ES-I3 (cell line): ENCODE measurements around the gene GRK5.

Source experiments
- H3K36me3 ChIP-seq: 2 replicates; pipeline ENCODE4 v1.6.1; 2013; ENCODE audit warnings: mild to moderate bottlenecking, low read length, control low read depth, moderate library complexity; ENCODE audit not compliant: insufficient read depth
- H3K4me1 ChIP-seq: 2 replicates; pipeline ENCODE4 v1.6.1; 2013; ENCODE audit warnings: mild to moderate bottlenecking, control low read depth, low read length; ENCODE audit not compliant: insufficient read depth
- H3K9ac ChIP-seq: 2 replicates; pipeline ENCODE4 v1.6.1; 2013; ENCODE audit warnings: low read depth, mild to moderate bottlenecking, low read length, moderate library complexity
- H3K9me3 ChIP-seq: 2 replicates; pipeline ENCODE4 v1.6.1; 2013; ENCODE audit warnings: mild to moderate bottlenecking, low read length, moderate library complexity; ENCODE audit not compliant: control insufficient read depth, insufficient read depth

Gene GRK5

GRCh38 chr10:119335671-119336353 is 128.4 kb downstream of the GRK5 start:
- H3K36me3 ChIP-seq, result no peaks in the 10 kb centered on the region
- H3K9ac ChIP-seq, result no peak overlapping the region
- peaks cover 3% of the 10 kb centered on the region; the same call in 1 of the 2 replicates for H3K4me1 ChIP-seq
- no peaks in the 10 kb centered on the region for H3K9me3 ChIP-seq

- peaks cover 3% of the 10 kb centered on the region; the same call in 1 of the 2 replicates for H3K4me1 ChIP-seq
- no peaks in the 10 kb centered on the region for H3K9me3 ChIP-seq
- H3K9ac ChIP-seq, result no peak overlapping the region
- no peaks in the 10 kb centered on the region for H3K36me3 ChIP-seq
Observed at GRCh38 chr10:119336599-119336998, 129.2 kb downstream of the GRK5 start.

GRCh38 chr10:119337223-119337622 is 129.9 kb downstream of the GRK5 start:
- Histone ChIP-seq H3K9ac (no peak overlapping the region), H3K4me1 (peaks cover 3% of the 10 kb centered on the region; the same call in 1 of the 2 replicates), H3K36me3 (no peaks in the 10 kb centered on the region), H3K9me3 (no peaks in the 10 kb centered on the region)

GRCh38 chr10:119337796-119338432 is 130.5 kb downstream of the GRK5 start:
- H3K9ac ChIP-seq, result no peak overlapping the region
- no peaks in the 10 kb centered on the region for H3K36me3 ChIP-seq
- no peaks in the 10 kb centered on the region for H3K9me3 ChIP-seq
- H3K4me1 ChIP-seq, result peaks cover 3% of the 10 kb centered on the region; the same call in 1 of the 2 replicates

GRCh38 chr10:119339109-119339508 is 131.7 kb downstream of the GRK5 start:
- no peaks in the 10 kb centered on the region for H3K36me3 ChIP-seq
- H3K4me1 ChIP-seq, result no peaks in the 10 kb centered on the region; the same call in 1 of the 2 replicates
- H3K9ac ChIP-seq, result no peak overlapping the region
- H3K9me3 ChIP-seq, result no peaks in the 10 kb centered on the region

- no peaks in the 10 kb centered on the region for H3K9me3 ChIP-seq
- H3K9ac ChIP-seq, result no peak overlapping the region
- H3K4me1 ChIP-seq, result no peaks in the 10 kb centered on the region; the same call in 1 of the 2 replicates
- H3K36me3 ChIP-seq, result no peaks in the 10 kb centered on the region
Observed at GRCh38 chr10:119340893-119341458, 133.6 kb downstream of the GRK5 start.

GRCh38 chr10:119341459-119342301 is 134.3 kb downstream of the GRK5 start:
- no peaks in the 10 kb centered on the region for H3K9me3 ChIP-seq
- H3K36me3 ChIP-seq, result no peaks in the 10 kb centered on the region
- no peak overlapping the region for H3K9ac ChIP-seq

GRCh38 chr10:119342335-119342734 is 135.0 kb downstream of the GRK5 start:
- Histone ChIP-seq H3K9ac (no peak overlapping the region), H3K36me3 (no peaks in the 10 kb centered on the region), H3K9me3 (no peaks in the 10 kb centered on the region), H3K4me1 (no peaks in the 10 kb centered on the region; the same call in 1 of the 2 replicates)

More at GRCh38 chr10:119341459-119342301, 134.3 kb downstream of the GRK5 start:
- H3K4me1 ChIP-seq, result no peaks in the 10 kb centered on the region; the same call in 1 of the 2 replicates

GRCh38 chr10:119343011-119343601 is 135.7 kb downstream of the GRK5 start:
- no peaks in the 10 kb centered on the region for H3K36me3 ChIP-seq
- H3K9ac ChIP-seq, result no peak overlapping the region
- H3K9me3 ChIP-seq, result no peaks in the 10 kb centered on the region
- H3K4me1 ChIP-seq, result no peaks in the 10 kb centered on the region

- no peaks in the 10 kb centered on the region for H3K4me1 ChIP-seq
- no peak overlapping the region for H3K9ac ChIP-seq
- no peaks in the 10 kb centered on the region for H3K36me3 ChIP-seq
- no peaks in the 10 kb centered on the region for H3K9me3 ChIP-seq
Observed at GRCh38 chr10:119344381-119344780, 137.0 kb downstream of the GRK5 start.

- H3K9me3 ChIP-seq, result peaks cover 6% of the 10 kb centered on the region; the same call in 1 of the 2 replicates
- H3K4me1 ChIP-seq, result no peaks in the 10 kb centered on the region
- H3K36me3 ChIP-seq, result no peaks in the 10 kb centered on the region
- H3K9ac ChIP-seq, result no peak overlapping the region
Observed at GRCh38 chr10:119346095-119346832, 138.9 kb downstream of the GRK5 start.

GRCh38 chr10:119347181-119347974 is 140.0 kb downstream of the GRK5 start:
- H3K4me1 ChIP-seq, result no peaks in the 10 kb centered on the region
- H3K9ac ChIP-seq, result no peak overlapping the region
- H3K36me3 ChIP-seq, result no peaks in the 10 kb centered on the region
- H3K9me3 ChIP-seq, result peaks cover 8% of the 10 kb centered on the region; the same call in 1 of the 2 replicates

- no peak overlapping the region for H3K9ac ChIP-seq
- no peaks in the 10 kb centered on the region for H3K4me1 ChIP-seq
- peaks cover 8% of the 10 kb centered on the region; the same call in 1 of the 2 replicates for H3K9me3 ChIP-seq
- H3K36me3 ChIP-seq, result no peaks in the 10 kb centered on the region
Observed at GRCh38 chr10:119348106-119348505, 140.7 kb downstream of the GRK5 start.
